T-cell (primary cell): Measurements from ENCODE around the gene GINS2. TPM values are rescaled to one million over a fixed set of nuclear protein-coding genes. Genes with fewer than 3 reads are reported as not detected.
A peak's percentile ranks its signal among the peaks of the same experiment; 100 is the strongest.

ENCODE experiments used
- ATAC-seq, 4 experiments: fragments of 200-7000 bp in 3 of 4; fragments of 150-1000 bp in 1 of 4; cut with Tn5 transposase; replicated peaks in 1 of 4; 1 replicate in 3 of 4; 2 replicates in 1 of 4; pipeline ENCODE4 v1.10.0; 2021; ENCODE audit warnings: moderate library complexity in 3 of 4, mild to moderate bottlenecking in 2 of 4, moderate number of reproducible peaks in 1 of 4
- CTCF ChIA-PET, 2 donors: fragments of 300-600 bp; sonication (Branson Sonifier 250); formaldehyde crosslinking; loops; one replicate each; lab custom pipeline; 2022; ENCODE audit warnings: antibody characterized with exemption in 2 of 2; lab: Charles Lee
- POLR2A ChIA-PET, 2 donors: fragments of 300-600 bp; sonication (Branson Sonifier 250); formaldehyde crosslinking; loops; one replicate each; lab custom pipeline; 2022; ENCODE audit warnings: antibody characterized with exemption in 2 of 2; lab: Charles Lee
- DNase-seq, 35 experiments: peaks; one replicate each; pipeline versions ENCODE4 v3.0.0 to v3.0.0-alpha.2; 2013 to 2023
- H3K27ac ChIP-seq: one replicate; pipeline ENCODE4 v1.5.1; 2013; ENCODE audit warnings: low read length
- H3K27me3 ChIP-seq, 2 experiments: replicated peaks in 1 of 2; 1 replicate in 1 of 2; 2 replicates in 1 of 2; pipeline versions ENCODE4 v1.6.1 to v1.7.0; 2013; ENCODE audit warnings: low read length in 1 of 2, mixed read lengths in 1 of 2; ENCODE audit not compliant: control insufficient read depth in 2 of 2, insufficient read depth in 2 of 2; ENCODE audit errors: extremely low read depth in 1 of 2
- H3K36me3 ChIP-seq, 2 donors: 1 replicate in 1 of 2; 2 replicates in 1 of 2; pipeline versions ENCODE4 v1.6.1 to v1.7.0; 2013; ENCODE audit warnings: low read length in 1 of 2; ENCODE audit not compliant: control insufficient read depth in 2 of 2, insufficient read depth in 1 of 2; ENCODE audit errors: extremely low read depth in 1 of 2
- H3K4me1 ChIP-seq, 2 experiments: 1 replicate in 1 of 2; 2 replicates in 1 of 2; pipeline versions ENCODE4 v1.6.1 to v1.7.0; 2013; ENCODE audit warnings: low read length in 2 of 2, mixed read lengths in 1 of 2; ENCODE audit not compliant: insufficient read depth in 2 of 2, control insufficient read depth in 1 of 2; ENCODE audit errors: extremely low read depth in 1 of 2
- H3K4me3 ChIP-seq, 2 donors: 1 replicate in 1 of 2; 2 replicates in 1 of 2; pipeline versions ENCODE4 v1.5.1 to v1.7.0; 2013; ENCODE audit warnings: mild to moderate bottlenecking in 2 of 2, low read length in 1 of 2, moderate library complexity in 1 of 2; ENCODE audit not compliant: control insufficient read depth in 1 of 2; ENCODE audit errors: extremely low read depth in 1 of 2
- H3K9me3 ChIP-seq: 2 replicates; pipeline ENCODE4 v1.7.0; 2013
- H3K27ac Mint-ChIP-seq, 2 donors: one replicate each; pipeline ENCODE4 v1.8.0; 2020 to 2021; ENCODE audit warnings: mild to moderate bottlenecking in 2 of 2, mixed read lengths in 2 of 2
- H3K27me3 Mint-ChIP-seq, 2 donors: one replicate each; pipeline ENCODE4 v1.8.0; 2021 to 2022; ENCODE audit warnings: mixed read lengths in 2 of 2
- H3K36me3 Mint-ChIP-seq: one replicate; pipeline ENCODE4 v1.8.0; 2021; ENCODE audit warnings: mixed read lengths
- H3K4me1 Mint-ChIP-seq, 3 donors: one replicate each; pipeline ENCODE4 v1.8.0; 2020 to 2022; ENCODE audit warnings: mixed read lengths in 3 of 3, mild to moderate bottlenecking in 1 of 3
- H3K4me3 Mint-ChIP-seq, 3 donors: one replicate each; pipeline ENCODE4 v1.8.0; 2020 to 2022; ENCODE audit warnings: mild to moderate bottlenecking in 3 of 3, mixed read lengths in 3 of 3, moderate library complexity in 3 of 3
- H3K9me3 Mint-ChIP-seq, 3 donors: one replicate each; pipeline ENCODE4 v1.8.0; 2020 to 2022; ENCODE audit warnings: mixed read lengths in 3 of 3
- WGBS: methylation state at CpG from one replicate; pipeline ENCODE4 v1.1.5; 2013; ENCODE audit warnings: missing lambda C conversion rate; ENCODE audit not compliant: insufficient coverage; 5-methylcytosine and 5-hydroxymethylcytosine counted together
- total RNA-seq, 35 experiments: library from RNA in 6 of 35; stranded (reverse) in 6 of 35; fragments of 120-200 nt in 1 of 35; gene quantifications; one replicate each; pipeline versions ENCODE4 v1.2.1 to v1.2.4 and lab custom pipeline; 2013 to 2026

The GINS2 gene
- total RNA-seq, 5 donors from 2014 or later (not counting 1 experiment from before 2014, with no cell fraction given), result 1.1 to 3.7 (median 1.6) TPM

DNA sequence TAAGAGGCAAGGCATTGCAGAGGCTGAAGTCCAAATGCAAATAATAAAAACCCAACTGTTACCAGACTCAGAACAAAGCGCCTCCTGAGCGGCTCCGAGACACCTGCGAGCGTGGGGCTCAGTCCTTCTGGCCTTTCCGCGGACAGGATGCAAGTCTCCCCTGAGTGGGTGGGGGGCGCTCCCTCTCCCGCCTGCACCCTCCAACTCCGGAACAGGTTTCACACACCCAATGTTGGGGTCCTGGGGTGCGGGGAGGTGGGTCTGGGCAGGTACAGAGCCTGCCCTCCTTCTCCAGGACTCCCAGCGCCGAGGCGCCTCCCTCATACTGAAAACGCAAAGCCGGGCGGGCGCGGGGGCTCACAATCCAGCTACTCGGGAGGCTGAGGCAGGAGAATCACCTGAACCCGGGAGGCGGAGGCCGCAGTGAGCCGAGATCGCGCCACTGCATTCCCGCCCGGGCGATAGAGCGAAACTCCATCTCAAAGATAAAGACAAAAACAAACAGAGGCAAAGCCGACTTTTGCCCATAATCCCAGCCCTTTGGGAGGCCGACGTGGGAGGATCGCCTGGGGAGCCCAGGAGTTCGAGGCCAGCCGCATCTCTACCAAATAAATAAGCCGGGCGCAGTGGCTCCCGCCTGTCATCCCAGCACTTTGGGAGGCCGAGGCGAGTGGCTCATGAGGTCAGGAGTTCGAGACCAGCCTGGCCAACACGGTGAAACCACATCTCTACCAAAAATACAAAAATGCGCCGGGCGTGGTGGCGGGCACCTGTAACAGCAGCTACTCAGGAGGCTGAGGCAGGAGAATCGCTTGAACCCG is 893 bp downstream of the GINS2 start:
- no peak overlapping the region for H3K27ac Mint-ChIP-seq
- no peaks in the 10 kb centered on the region for H3K36me3 Mint-ChIP-seq
- CTCF ChIA-PET, result no interaction called here
- H3K9me3 ChIP-seq, result no peaks in the 10 kb centered on the region
- H3K27me3 Mint-ChIP-seq, result peaks cover 0 to 2% of the 10 kb centered on the region in 2 donors
- H3K36me3 ChIP-seq, result no peaks in the 10 kb centered on the region
- no peaks in the 10 kb centered on the region for H3K9me3 Mint-ChIP-seq
- H3K4me1 Mint-ChIP-seq, result peaks cover 0 to 8% (median 7%) of the 10 kb centered on the region in 3 donors
- peak overlapping the region; percentile 56 to 80 for H3K4me3 ChIP-seq
- WGBS, result 76% methylated on average over 37 of the region's 49 CpGs
- POLR2A ChIA-PET, result no interaction called here
- H3K4me1 ChIP-seq, result peaks cover 5 to 21% of the 10 kb centered on the region in 2 experiments
- peak overlapping the region; percentile 71 to 76 (median 75) for H3K4me3 Mint-ChIP-seq
- no peak for ATAC-seq
- H3K27ac ChIP-seq, result no peak overlapping the region
- peaks cover 0 to 28% of the 10 kb centered on the region in 2 experiments for H3K27me3 ChIP-seq
- peak in 1 of 35 experiments; percentile 16 for DNase-seq

DNA sequence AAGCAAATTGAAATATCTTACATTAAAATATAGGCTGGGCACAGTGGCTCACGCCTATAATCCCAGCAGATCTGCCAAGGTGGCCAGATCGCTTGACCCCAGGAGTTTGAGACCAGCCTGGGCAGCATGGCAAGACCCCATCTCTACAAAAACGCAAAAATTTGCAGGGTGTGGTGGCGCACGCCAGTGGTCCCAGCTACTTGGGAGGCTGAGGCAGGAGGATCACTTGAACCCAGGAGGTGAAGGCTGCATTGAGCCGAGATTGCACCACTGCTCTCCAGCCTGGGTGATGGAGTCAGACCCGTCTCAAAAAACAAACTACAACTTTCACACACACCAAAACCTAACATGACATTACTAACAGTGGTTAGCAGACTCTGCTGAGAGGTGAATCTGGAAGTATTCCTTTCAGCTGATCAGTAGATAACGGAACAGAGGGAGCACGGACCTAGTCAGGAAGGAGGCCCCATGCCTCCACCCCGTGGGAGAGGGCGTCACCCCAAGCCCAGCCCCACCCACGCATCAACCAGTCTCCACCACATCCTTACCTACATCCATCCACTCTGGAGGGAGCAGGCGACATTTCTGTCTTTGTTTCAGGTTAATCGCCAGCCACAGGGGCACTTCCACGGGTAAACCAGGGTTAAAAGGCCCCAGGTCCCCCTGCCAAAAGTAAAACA is 1.7 kb downstream of the GINS2 start:
- Mint-ChIP-seq H3K27ac (no peak overlapping the region), H3K4me3 (peak overlapping the region; percentile 71 to 76 (median 75)), H3K4me1 (peaks cover 0 to 8% (median 7%) of the 10 kb centered on the region in 3 donors), H3K9me3 (no peaks in the 10 kb centered on the region), H3K36me3 (no peaks in the 10 kb centered on the region), H3K27me3 (peaks cover 0 to 2% of the 10 kb centered on the region in 2 donors)
- WGBS, result 48% methylated on average over 11 of the region's 15 CpGs
- H3K4me3 ChIP-seq, result no peak overlapping the region
- CTCF ChIA-PET, result no interaction called here
- no peak for ATAC-seq
- no peaks in the 10 kb centered on the region for H3K36me3 ChIP-seq
- H3K9me3 ChIP-seq, result no peaks in the 10 kb centered on the region
- peak in 6 of 35 experiments; percentile 6 to 21 (median 13) for DNase-seq
- POLR2A ChIA-PET, result no interaction called here
- no peak overlapping the region for H3K27ac ChIP-seq
- H3K4me1 ChIP-seq, result peaks cover 5 to 21% of the 10 kb centered on the region in 2 experiments
- H3K27me3 ChIP-seq, result peaks cover 0 to 28% of the 10 kb centered on the region in 2 experiments

DNA sequence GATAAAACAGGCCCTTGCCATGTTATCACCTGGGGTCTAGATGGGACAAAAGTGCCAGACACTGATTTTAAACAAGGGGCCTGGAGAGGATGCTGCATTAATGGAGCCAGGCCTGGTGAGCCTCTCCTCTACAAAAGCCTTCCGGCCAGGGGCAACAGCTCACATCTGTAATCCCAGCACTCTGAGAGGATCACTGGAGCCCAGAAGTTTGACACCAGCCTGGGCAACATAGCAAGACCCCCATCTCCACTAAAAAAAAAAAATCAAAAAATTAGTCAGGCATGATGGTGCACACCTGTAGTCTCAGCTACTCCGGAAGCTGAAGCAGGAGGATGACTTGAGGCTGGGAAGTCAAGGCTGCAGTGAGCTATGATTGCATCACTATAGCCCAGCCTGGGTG is 3.5 kb downstream of the GINS2 start:
- POLR2A ChIA-PET, result no interaction called here
- no peaks in the 10 kb centered on the region for H3K9me3 Mint-ChIP-seq

DNA sequence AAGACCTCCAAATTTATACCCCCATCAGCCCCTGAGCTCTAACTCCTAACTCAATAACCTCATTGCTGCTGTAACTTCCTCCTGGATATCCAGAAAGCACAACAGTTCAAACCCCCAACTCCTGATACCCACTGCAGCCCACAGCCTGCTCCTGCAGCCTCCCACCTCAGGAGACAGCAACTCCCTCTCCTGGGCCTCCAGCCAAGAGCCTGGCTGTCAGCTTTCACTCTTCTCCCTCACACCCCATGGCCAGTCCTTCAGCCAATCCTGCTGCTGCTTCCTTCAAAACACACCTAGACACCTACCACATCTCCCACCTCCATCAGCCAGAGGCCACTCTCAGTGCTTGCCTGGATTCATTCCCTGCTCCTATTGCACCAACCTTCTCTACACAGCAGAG is 5.4 kb downstream of the GINS2 start:
- peaks cover 0 to 11% of the 10 kb centered on the region in 2 experiments for H3K27me3 ChIP-seq
- H3K27ac ChIP-seq, result no peak overlapping the region
- ChIA-PET POLR2A (no interaction called here), CTCF (interaction anchor here (0.6 to 0.8 kb wide), 2 partner anchors 67 to 647 kb away, joined by 3 to 7 read pairs; no protein-coding TSS in a partner anchor)
- H3K4me1 ChIP-seq, result peaks cover 2 to 17% of the 10 kb centered on the region in 2 experiments
- H3K36me3 ChIP-seq, result peaks cover 0 to 1% of the 10 kb centered on the region in 2 donors
- H3K9me3 Mint-ChIP-seq, result no peaks in the 10 kb centered on the region
- H3K9me3 ChIP-seq, result no peaks in the 10 kb centered on the region
- H3K4me1 Mint-ChIP-seq, result peaks cover 5 to 16% (median 7%) of the 10 kb centered on the region in 3 donors
- H3K27me3 Mint-ChIP-seq, result no peaks in the 10 kb centered on the region
- no peak overlapping the region for H3K4me3 Mint-ChIP-seq
- DNase-seq (no peak), ATAC-seq (no peak)
- no peaks in the 10 kb centered on the region for H3K36me3 Mint-ChIP-seq
- H3K27ac Mint-ChIP-seq, result no peak overlapping the region
- no peak overlapping the region for H3K4me3 ChIP-seq

More for the DNA sequence above, 3.5 kb downstream of the GINS2 start:
- H3K4me1 ChIP-seq, result peaks cover 5 to 21% of the 10 kb centered on the region in 2 experiments
- Mint-ChIP-seq H3K36me3 (no peaks in the 10 kb centered on the region), H3K27me3 (no peaks in the 10 kb centered on the region), H3K4me3 (no peak overlapping the region), H3K27ac (no peak overlapping the region), H3K4me1 (peaks cover 7 to 13% (median 8%) of the 10 kb centered on the region in 3 donors)
- no peak overlapping the region for H3K27ac ChIP-seq
- no peaks in the 10 kb centered on the region for H3K36me3 ChIP-seq
- H3K27me3 ChIP-seq, result peaks cover 0 to 22% of the 10 kb centered on the region in 2 experiments
- CTCF ChIA-PET, result interaction anchor here (0.5 to 0.7 kb wide), 6 partner anchors 26 to 571 kb away, joined by 3 to 8 read pairs (median 4); no protein-coding TSS in a partner anchor
- 91% methylated on average over 1 of the region's 2 CpGs for WGBS
- no peak overlapping the region for H3K4me3 ChIP-seq
- H3K9me3 ChIP-seq, result no peaks in the 10 kb centered on the region
- DNase-seq (no peak), ATAC-seq (no peak)

DNA sequence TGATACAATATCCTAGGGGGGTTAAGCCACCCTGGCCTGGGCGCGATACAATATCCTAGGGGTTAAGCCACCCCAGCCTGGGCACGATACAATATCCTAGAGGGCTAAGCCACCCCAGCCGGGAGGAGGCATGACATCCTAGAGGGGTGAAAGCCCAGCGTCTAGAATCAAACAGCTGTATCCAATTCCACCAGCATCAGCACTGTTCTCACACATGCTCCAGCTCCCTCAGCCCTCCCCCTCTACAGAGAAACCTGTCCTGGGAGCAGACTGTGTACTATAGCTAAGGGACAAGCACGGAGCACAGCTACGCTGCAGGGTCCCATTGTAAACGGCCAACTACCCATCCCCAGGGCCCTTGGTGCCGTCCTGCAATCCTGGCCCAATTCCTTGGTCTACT is 6.2 kb downstream of the GINS2 start:
- DNase-seq (no peak), ATAC-seq (no peak)
- H3K9me3 Mint-ChIP-seq, result no peaks in the 10 kb centered on the region
- H3K27me3 Mint-ChIP-seq, result no peaks in the 10 kb centered on the region
- no peaks in the 10 kb centered on the region for H3K36me3 Mint-ChIP-seq
- no peak overlapping the region for H3K4me3 Mint-ChIP-seq
- Histone ChIP-seq H3K36me3 (peaks cover 2 to 3% of the 10 kb centered on the region in 2 donors), H3K27me3 (peaks cover 0 to 4% of the 10 kb centered on the region in 2 experiments), H3K4me3 (no peak overlapping the region), H3K27ac (no peak overlapping the region), H3K9me3 (no peaks in the 10 kb centered on the region), H3K4me1 (peaks cover 2 to 8% of the 10 kb centered on the region in 2 experiments)
- WGBS, result 98% methylated on average over 9 of the region's 9 CpGs
- no peak overlapping the region for H3K27ac Mint-ChIP-seq
- ChIA-PET CTCF (interaction anchor here (0.6 to 0.8 kb wide), 2 partner anchors 28 to 66 kb away, joined by 3 to 4 read pairs; no protein-coding TSS in a partner anchor), POLR2A (no interaction called here)
- H3K4me1 Mint-ChIP-seq, result peaks cover 5 to 14% (median 7%) of the 10 kb centered on the region in 3 donors

DNA sequence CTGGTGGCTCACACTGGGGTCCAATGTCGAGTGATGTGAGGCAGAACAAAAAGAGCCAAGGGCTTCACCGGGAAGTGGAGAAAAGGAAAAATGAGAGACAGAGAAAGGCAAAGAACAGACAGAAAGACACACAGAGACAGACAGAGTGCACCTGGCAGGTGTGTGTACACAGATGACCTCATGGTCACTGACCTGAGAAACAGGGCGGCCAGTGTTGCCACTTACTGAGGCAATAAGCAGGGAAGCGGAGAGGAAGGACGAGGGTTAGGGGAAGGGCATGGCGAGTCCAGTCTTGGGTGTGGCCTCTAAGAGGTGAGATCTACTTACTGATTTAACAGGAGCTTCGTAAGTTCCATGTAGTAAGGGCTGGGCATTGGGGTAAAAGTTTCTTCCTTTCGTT is 7.5 kb downstream of the GINS2 start:
- no peaks in the 10 kb centered on the region for H3K27me3 ChIP-seq
- ChIA-PET CTCF (no interaction called here), POLR2A (no interaction called here)
- no peaks in the 10 kb centered on the region for H3K36me3 Mint-ChIP-seq
- no peaks in the 10 kb centered on the region for H3K27me3 Mint-ChIP-seq
- H3K4me1 ChIP-seq, result peaks cover 0 to 5% of the 10 kb centered on the region in 2 experiments
- H3K9me3 Mint-ChIP-seq, result no peaks in the 10 kb centered on the region
- DNase-seq (no peak), ATAC-seq (no peak)
- H3K4me3 Mint-ChIP-seq, result no peak overlapping the region
- H3K4me3 ChIP-seq, result no peak overlapping the region
- no peak overlapping the region for H3K27ac Mint-ChIP-seq
- peaks cover 0 to 9% (median 7%) of the 10 kb centered on the region in 3 donors for H3K4me1 Mint-ChIP-seq
- WGBS, result 100% methylated on average over 5 of the region's 8 CpGs
- no peaks in the 10 kb centered on the region for H3K9me3 ChIP-seq
- H3K27ac ChIP-seq, result no peak overlapping the region
- H3K36me3 ChIP-seq, result peaks cover 2 to 3% of the 10 kb centered on the region in 2 donors
